ENCODE results near the gene CHI3L2. TPM values are rescaled to one million over a fixed set of nuclear protein-coding genes. Genes with fewer than 3 reads are reported as not detected.

The CHI3L2 gene
- total and polyA plus RNA-seq, 2 of the 13 experiments (the other 11 are each of a cell fraction or from before 2014, with no cell fraction given): 0.46 to 1.7 TPM

- no peak for TF ChIP-seq ZNF746 (CRISPR knock-in tag; IDR thresholded peaks at IDR 0.05)
- no peak for TF ChIP-seq NFRKB (IDR thresholded peaks at IDR 0.05)
- TF ChIP-seq HNRNPL (IDR thresholded peaks at IDR 0.05; ENCODE audit: low read depth, low read length): no peak
- TF ChIP-seq PHF20 (CRISPR knock-in tag; IDR thresholded peaks at IDR 0.05): no peak
- TF ChIP-seq TFE3 (CRISPR knock-in tag; IDR thresholded peaks at IDR 0.05): 0 out of 2 replicates have a peak, but pooled peaks have one; percentile 26
- peak; percentile 38; the same call in 1 of the 2 replicates for TF ChIP-seq ZNF609 (CRISPR knock-in tag; IDR thresholded peaks at IDR 0.05; ENCODE audit: borderline replicate concordance)
- TF ChIP-seq HDAC1 (CRISPR knock-in tag; IDR thresholded peaks at IDR 0.05): peak; percentile 39; the same call in 1 of the 2 replicates
- TF ChIP-seq NR2F6 (IDR thresholded peaks at IDR 0.05): peak; percentile 59; the same call in 1 of the 2 replicates
- TF ChIP-seq NR2F6 (CRISPR knock-in tag; IDR thresholded peaks at IDR 0.05): peak; percentile 81; the same call in 1 of the 2 replicates
- no peak for TF ChIP-seq ZNF44 (CRISPR knock-in tag; IDR thresholded peaks at IDR 0.05)
- TF ChIP-seq SPEN (CRISPR knock-in tag; IDR thresholded peaks at IDR 0.05; ENCODE audit: low read depth): 0 out of 2 replicates have a peak, but pooled peaks have one; percentile 21
- TF ChIP-seq BRCA1 (CRISPR knock-in tag; IDR thresholded peaks at IDR 0.05): no peak
- TF ChIP-seq ZNF614 (CRISPR knock-in tag; IDR thresholded peaks at IDR 0.05; ENCODE audit: borderline replicate concordance): peak; percentile 59; the same call in 1 of the 2 replicates
- TF ChIP-seq ZNF564 (CRISPR knock-in tag; IDR thresholded peaks at IDR 0.05): no peak
- TF ChIP-seq REPIN1 (CRISPR knock-in tag; IDR thresholded peaks at IDR 0.05; ENCODE audit: borderline replicate concordance, low read depth): no peak
- TF ChIP-seq FOXP1 (IDR thresholded peaks at IDR 0.05): no peak
- TF ChIP-seq FOXP1 (CRISPR knock-in tag; IDR thresholded peaks at IDR 0.05): no peak
- TF ChIP-seq ZNF18 (CRISPR knock-in tag; IDR thresholded peaks at IDR 0.05; ENCODE audit: insufficient replicate concordance): no peak
- no peak for TF ChIP-seq E2F5 (CRISPR knock-in tag; conservative IDR thresholded peaks at IDR 0.05)
- no peak for TF ChIP-seq ZBTB26 (CRISPR knock-in tag; IDR thresholded peaks at IDR 0.05; ENCODE audit: borderline replicate concordance)
- TF ChIP-seq SP5 (CRISPR knock-in tag; IDR thresholded peaks at IDR 0.05; ENCODE audit: borderline replicate concordance, low read depth): no peak; the same call in 1 of the 2 replicates
Observed at GRCh38 chr1:111247125-111247838, 19.8 kb downstream of the CHI3L2 start (continued).

Data from HepG2 (cell line).